GM15510 (cell line): Measurements from ENCODE around the gene CEMIP2.

ENCODE experiments used
- POLR2A ChIP-seq: IDR thresholded peaks from 3 replicates; pipeline ENCODE4 v1.6.1; 2011; ENCODE audit warnings: borderline replicate concordance; ENCODE audit not compliant: insufficient read length; ENCODE audit errors: extremely low read depth

CEMIP2 gene

DNA sequence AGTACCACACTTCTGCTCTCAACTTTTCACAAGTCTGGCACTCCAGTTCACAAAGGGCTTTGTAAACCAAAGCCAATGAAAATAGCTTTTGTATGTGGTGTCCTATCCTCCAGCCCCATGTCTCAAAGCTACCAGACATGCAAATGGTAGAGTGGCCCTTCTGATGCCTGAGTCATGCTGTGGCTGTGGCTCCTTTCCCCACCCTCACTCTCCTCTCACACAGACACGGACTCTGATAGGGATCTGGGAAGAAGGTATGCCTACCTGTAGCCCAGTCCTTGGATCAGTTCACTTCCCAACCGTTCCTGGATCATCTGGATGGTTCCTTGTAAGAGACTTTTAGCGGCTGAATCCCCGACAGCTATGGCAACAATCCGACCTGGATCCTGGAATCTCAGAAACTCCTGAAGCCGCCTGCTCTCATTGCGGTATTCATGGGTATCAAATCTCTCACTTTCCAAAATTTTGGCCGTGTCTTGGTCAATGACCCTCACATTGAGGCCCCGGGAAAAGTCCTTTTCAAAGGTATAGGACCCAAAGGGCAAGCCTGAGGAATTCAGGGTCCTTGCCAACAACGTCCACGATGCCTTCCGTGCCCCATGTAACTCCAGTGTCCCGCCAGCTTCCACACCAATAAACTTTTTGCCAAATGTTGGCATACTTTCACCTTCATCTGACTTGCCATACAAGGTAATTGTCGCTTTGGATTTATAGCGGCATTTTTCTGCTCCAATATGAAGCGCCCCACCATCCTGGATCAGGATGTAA lies 23.4 kb downstream of the CEMIP2 start:
- no peak for TF ChIP-seq POLR2A

DNA sequence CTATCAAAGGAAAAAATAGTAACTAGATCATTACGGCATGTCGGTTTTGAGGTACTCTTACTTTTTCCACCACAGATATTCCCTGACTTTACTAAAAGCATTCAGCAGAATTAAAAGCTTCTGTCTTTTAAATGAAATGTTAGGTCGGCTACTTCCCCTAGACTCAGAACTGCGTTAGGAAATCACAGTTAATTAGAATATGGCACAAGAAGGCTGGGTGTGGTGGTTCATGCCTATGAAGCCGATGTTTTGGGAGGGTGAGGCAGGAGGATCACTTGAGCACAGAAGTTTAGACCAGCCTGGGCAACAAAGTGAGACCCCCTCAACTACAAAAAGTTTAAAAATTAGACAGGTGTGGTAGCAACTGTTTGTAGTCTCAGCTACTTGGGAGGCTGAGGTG lies 24.4 kb downstream of the CEMIP2 start:
- TF ChIP-seq POLR2A, result no peak

DNA sequence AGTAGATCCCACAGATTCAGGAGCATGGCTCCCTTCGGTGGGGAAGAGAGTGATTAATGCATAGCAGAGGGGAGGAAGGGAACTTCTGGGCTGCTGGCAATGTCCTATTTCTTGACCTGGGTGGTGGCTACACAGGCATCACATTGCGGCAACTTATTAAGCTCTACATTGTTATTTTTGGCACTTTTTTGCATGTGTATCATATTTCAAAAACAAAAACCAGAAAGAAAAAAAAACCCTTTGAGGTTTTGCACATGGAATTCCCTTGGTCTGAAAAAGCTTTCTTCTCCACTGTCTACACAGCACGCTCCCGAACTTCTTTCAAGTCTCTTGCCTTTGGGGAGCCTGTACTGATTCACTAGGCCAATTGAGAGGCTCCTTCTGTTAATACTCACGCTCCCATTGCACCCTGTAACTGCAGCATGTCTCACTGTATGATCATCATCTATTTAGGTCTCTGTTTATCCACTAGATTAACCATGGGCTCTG lies 25.1 kb downstream of the CEMIP2 start:
- no peak for TF ChIP-seq POLR2A

DNA sequence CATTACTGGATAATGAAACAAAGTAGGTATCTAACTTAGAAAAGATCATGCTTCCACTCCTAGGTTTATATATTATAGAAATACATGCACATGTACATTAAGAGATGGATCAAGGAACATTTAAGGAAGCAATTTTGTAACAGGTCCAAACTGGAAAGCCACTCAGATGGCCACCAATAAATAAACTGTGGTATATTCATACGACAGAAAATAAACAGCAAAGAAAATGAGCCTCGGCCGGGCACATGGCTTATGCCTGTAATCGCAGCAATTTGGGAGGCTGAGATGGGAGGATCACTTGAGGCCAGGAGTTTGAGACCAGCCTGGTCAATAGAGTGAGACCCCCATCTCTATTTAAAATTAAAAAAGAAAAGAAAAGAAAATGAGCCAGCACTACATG lies 25.6 kb downstream of the CEMIP2 start:
- no peak for TF ChIP-seq POLR2A

DNA sequence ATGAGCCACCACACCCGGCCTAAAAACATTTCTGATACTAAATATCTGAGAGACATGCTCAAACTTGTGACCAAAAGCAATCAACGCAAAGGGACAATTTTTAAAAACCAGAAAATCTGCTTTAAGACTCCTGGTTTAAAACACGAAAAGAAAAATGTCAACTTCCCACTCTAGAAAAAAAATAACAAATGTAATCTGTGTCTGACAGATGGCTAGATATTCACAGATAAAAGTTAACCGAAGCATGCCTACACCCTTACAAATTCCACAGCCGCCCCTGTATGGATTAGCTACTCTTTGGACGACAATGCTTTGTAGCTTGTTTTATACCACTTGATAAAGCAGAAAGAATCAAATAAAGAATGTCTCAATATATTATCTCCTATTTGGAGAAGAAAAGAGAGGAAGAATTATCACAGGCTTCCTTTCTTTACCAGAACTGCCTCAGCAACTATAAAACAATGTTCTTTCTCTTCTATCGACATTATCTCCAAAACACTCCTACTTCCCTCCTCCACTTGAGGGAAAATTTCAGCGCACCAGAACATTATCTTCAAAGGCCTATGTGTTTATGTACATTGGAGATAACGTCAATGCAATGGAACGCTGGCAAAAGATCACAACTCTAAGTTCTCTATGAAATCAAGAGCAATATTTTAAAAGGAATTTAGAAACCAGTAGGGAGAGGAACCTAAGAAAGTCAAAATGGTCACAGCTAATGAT lies 26.2 kb downstream of the CEMIP2 start:
- TF ChIP-seq POLR2A, result no peak

DNA sequence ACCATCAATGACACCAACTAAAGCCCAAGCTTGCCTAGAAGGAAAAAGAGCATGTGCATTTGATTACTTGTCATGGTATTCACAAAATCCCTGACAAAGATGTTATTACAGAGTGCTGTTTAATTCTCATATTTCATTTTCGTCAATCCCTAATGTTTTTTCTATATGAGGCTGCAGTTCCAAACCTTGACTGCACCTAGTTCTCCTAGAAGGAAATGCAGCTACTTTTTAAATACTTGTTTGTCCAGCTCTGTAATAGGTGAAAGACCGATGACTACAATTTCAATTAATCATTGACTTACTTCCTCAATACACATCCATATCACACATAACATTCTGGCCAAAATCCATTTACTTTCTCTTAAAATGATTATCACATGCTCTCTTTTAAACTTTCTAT lies 28.1 kb downstream of the CEMIP2 start:
- no peak for TF ChIP-seq POLR2A

DNA sequence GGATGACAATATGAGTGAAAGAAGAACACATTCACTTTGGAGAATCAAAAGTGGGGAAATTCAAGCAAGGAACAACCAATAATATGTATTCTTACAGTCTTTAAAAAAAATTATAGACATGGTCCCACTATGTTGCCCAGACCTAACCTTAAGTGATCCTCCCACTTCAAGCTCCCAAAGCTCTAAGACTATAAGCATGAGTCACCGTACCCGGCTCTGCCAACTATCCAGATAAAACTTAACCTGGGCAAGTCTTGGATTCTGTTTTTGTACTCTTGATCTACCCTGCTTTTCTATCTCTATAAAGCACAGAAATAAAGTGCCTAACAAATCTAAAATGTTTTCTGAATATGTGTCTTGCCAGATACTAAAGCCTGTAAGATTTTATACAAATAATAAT lies 30.9 kb downstream of the CEMIP2 start:
- no peak for TF ChIP-seq POLR2A

DNA sequence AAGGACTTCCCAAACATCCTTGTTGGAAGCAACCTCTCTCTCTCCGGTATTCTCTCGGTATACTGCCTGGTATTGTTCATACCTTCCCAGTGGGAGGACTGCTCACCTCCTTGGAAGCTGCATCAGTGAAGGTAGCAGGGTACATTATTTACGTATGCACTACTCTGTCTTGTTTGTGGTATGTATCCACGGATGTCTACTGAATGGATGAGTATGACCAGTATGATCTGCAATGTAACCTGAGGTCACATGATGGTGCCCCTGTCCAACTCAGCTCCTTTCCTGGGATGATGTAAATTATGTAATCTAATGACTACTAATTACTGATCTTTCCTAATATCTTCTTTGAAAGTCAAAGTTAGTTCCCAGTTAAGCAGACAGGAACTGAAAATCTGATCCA lies 32.1 kb downstream of the CEMIP2 start:
- no peak for TF ChIP-seq POLR2A

DNA sequence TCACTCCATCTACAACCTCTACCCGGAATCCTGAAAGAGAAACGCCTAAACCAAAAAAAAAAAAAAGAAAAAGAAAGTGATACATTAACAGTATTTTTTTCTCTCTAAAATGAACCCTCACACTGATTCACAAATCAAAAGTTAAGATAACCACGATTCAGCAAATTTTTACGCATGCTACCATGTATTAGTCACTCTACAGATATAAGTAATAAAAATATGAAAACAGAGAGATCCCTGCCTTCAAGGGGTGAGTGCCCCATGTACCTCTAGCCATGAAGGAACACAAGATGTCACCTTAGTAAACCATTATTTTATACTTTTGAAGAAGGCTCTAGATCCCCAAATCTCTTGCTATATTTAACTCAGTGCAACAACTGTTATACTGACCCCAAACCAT lies 33.4 kb downstream of the CEMIP2 start:
- no peak for TF ChIP-seq POLR2A

DNA sequence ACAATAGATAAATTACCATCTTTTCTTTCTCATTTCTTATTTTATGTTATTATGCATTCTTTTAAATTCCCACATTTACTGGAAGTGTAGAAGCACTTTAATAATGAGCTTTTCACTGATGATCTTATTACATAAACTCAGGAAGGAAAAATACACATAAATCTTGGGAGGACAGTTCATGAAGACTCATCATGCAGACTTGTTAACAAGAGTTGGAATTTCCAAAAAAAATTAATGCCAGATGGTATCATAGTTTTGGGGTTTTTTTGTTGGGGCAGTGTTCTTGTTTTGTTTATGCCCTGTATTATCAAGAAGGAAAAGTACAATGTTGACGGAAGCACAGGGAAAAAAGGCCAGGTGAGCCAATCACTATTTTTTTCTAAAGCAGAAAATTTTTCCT lies 35.1 kb downstream of the CEMIP2 start:
- TF ChIP-seq POLR2A, result no peak

DNA sequence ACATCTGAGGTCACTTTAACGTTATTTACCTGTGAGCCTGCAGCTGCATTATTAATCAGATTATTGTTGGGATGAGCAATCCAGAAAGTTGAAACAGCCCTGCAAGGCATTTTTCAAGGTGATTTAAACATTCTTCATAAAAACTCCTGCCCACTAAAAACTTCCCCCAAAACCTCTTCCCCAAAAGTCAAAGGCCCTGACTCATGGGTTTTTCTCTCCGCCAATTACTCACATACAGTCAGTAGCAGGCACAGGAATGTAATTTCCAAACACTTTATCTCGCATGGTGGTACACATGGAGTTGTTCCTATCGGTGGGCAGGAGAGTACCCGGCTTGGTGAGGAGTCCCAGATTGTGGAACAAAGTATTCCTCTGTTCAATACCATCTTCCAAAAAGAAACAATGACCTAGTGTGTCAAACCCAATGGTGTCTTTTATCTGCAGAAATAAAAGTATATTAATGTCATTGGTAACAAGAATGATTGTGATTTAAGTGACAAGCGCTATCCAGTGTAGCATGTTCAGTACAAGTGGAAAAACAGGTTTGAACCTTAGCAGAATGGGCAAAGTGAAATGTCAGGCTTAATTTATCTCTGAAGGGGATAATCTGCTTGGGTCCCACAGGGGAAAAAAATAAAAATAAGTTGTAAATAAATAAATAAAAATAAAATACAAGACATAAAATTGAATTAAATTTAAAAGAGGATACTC lies 38.3 kb downstream of the CEMIP2 start:
- no peak for TF ChIP-seq POLR2A

DNA sequence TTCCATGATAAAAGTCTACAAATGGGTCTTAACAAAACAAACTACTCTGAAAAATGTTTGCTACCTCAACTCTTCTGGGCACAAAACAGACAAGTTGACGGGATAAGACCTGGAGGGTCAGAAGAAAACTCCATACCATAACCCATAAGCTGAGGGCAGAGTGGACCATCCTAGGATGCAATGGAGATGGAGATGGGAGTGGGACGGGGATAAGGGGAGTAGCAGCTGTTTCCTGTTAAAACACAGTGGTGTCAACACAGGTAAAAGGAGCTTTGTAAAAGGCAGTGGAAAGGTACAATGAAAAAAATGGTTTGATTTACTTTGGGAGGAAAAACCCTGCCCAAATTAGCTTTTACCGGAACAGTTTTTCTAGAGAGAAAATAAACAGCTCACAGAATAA lies 41.6 kb downstream of the CEMIP2 start:
- no peak for TF ChIP-seq POLR2A

DNA sequence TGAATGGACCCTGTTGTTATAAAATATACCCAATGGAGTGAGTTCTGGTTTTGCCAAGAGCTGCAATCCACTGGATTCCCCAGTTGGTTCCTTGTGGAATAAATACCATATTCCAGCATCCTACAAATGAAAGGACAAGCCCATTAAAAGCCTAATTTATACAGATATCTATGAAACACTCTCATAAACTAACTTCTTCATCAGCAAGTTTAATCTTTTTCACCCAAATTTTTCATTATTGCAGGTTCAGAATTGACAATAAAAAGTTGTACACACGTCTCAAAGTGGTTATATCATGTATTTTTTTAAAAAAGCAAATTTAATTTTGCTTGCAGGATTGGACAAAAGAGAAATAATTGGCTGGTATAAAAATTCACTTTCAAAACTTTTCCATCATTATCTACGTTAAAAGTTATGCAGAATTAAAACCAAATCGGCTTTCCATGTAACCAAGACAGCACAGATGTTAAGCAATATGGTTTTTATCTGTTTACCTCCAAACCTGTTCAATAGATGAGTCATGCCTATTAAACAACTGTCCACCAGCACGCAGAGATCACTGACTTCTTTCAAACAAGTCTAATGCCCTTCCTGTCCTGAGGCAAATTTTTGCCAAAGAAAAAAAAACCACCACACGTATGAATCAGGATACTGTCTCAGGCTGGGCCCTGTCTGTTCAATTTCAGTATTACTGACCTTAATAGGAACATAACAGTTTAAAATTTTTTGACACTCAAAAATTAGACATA lies 42.5 kb downstream of the CEMIP2 start:
- TF ChIP-seq POLR2A, result no peak

DNA sequence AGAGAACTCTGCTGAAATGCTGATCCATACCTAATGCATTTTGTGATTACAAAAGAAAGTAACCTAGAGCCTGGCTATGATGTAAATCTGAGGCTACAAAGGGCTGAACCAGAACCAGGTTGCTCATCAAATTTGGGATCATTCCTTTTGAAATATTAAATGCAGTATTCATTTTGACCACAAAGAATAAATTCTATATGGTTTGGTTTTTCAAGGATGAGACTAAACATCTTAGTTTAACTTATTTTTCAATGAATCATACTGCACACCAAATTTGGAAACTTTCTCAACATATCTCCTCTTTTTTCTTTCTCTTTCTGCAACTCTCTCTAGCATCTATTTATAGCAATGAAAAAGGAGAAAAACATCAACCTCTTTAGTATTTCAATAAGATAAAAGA lies 46.5 kb downstream of the CEMIP2 start:
- TF ChIP-seq POLR2A, result no peak

DNA sequence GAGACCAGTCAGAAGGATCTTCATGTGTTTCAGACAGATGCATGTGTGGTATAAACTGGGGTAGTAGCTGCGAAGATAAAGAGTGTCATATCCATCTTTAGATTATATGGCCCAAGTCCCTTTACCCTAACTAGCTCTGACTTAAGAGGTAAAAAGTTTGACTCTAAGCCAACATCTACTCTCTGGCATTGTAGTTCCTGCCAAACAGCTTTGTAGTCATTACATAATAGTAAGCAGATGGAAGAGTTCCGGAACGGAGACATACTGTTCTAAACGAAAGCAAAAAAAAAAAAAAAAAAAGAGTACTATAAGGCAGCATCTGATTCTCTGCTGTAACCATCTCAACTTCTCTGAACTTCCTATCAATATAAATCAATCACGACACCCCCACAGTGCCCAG lies 48.8 kb downstream of the CEMIP2 start:
- no peak for TF ChIP-seq POLR2A
